GM12878 (cell line): ENCODE data around the gene CUTA. TPM values are rescaled to one million over a fixed set of nuclear protein-coding genes. Genes with fewer than 3 reads are reported as not detected.

ENCODE experiments used
- BACH1 ChIP-seq: fragments of 450-650 bp; IDR thresholded peaks from 2 replicates; pipeline ENCODE4 v1.6.1; 2017; ENCODE audit warnings: mild to moderate bottlenecking, borderline replicate concordance
- CBX3 ChIP-seq: fragments of 200-600 bp; sonication (generic); IDR thresholded peaks from 2 replicates; pipeline ENCODE4 v1.6.1; 2016; ENCODE audit warnings: low read depth, borderline replicate concordance
- CEBPZ ChIP-seq: fragments of 150-350 bp; IDR thresholded peaks from 2 replicates; pipeline ENCODE4 v1.6.1; 2016; ENCODE audit warnings: low read depth, low read length
- E4F1 ChIP-seq: fragments of 450-650 bp; IDR thresholded peaks from 2 replicates; pipeline ENCODE4 v1.6.1; 2018; ENCODE audit warnings: borderline replicate concordance, mild to moderate bottlenecking; ENCODE audit not compliant: partially characterized antibody
- IKZF2 ChIP-seq, 2 experiments: fragments of 450-650 bp; IDR thresholded peaks; 2 replicates each; pipeline ENCODE4 v1.6.1; 2017; ENCODE audit warnings: mild to moderate bottlenecking in 2 of 2, moderate library complexity in 2 of 2
- LARP7 ChIP-seq: fragments of 450-650 bp; IDR thresholded peaks from 2 replicates; pipeline ENCODE4 v1.6.1; 2017; ENCODE audit warnings: mild to moderate bottlenecking
- RAD51 ChIP-seq: fragments of 450-650 bp; IDR thresholded peaks from 2 replicates; pipeline ENCODE4 v1.6.1; 2016; ENCODE audit warnings: moderate library complexity, mild to moderate bottlenecking, inconsistent platforms
- SIX5 ChIP-seq: IDR thresholded peaks from 2 replicates; pipeline ENCODE4 v1.6.1; 2011; ENCODE audit warnings: mild to moderate bottlenecking, low read depth, low read length, moderate library complexity; ENCODE audit not compliant: severe bottlenecking
- STAT1 ChIP-seq: fragments of 450-650 bp; conservative IDR thresholded peaks from 2 replicates; pipeline ENCODE4 v1.6.1; 2014; ENCODE audit warnings: antibody characterized with exemption, mild to moderate bottlenecking
- TARDBP ChIP-seq: IDR thresholded peaks from 2 replicates; pipeline ENCODE4 v1.6.1; 2016; ENCODE audit warnings: borderline replicate concordance
- TCF3 ChIP-seq: IDR thresholded peaks from 2 replicates; pipeline ENCODE4 v1.6.1; 2012; ENCODE audit warnings: low read depth, mild to moderate bottlenecking, low read length, borderline replicate concordance; ENCODE audit not compliant: insufficient read depth
- polyA plus RNA-seq, 11 experiments: library from polyadenylated mRNA; depleted of rRNA in 4 of 11; unstranded in 6 of 11; stranded (reverse) in 5 of 11; fragments of >200 nt; fragmentation: Nextera tagmentation in 4 of 11; fragmentation: Illumina TruSeq in 1 of 11; extraction: Ambion mirVana in 4 of 11; extraction: Trizol in 1 of 11; gene quantifications; 1 replicate in 1 of 11; 2 replicates in 10 of 11; pipeline versions ENCODE4 v1.2.1 to v1.2.3, GENCODE V29; 2011 to 2016; ENCODE audit warnings: inconsistent platforms in 2 of 11, missing spikeins in 2 of 11, low read depth in 1 of 11
- total RNA-seq, 4 experiments: library from RNA; depleted of rRNA in 3 of 4; stranded (reverse); fragments of >200 nt in 3 of 4; fragmentation: Illumina TruSeq in 1 of 4; extraction: Trizol in 1 of 4; gene quantifications; 2 replicates each; pipeline versions ENCODE4 v1.2.1 to v1.2.3, GENCODE V29; 2013 to 2021
- TF ChIP-seq, protein P1 (sequence below): IDR thresholded peaks from 2 replicates; pipeline ENCODE4 v1.6.1; 2011; ENCODE audit warnings: borderline replicate concordance, low read depth, mild to moderate bottlenecking, moderate library complexity, low read length; ENCODE audit not compliant: insufficient read depth, poor library complexity, severe bottlenecking
- TF ChIP-seq, protein P2 (sequence below): fragments of 150-350 bp; IDR thresholded peaks from 2 replicates; pipeline ENCODE4 v1.6.1; 2014; ENCODE audit warnings: mild to moderate bottlenecking, low read depth, low read length
- TF ChIP-seq, protein P3 (sequence below): IDR thresholded peaks from 2 replicates; pipeline ENCODE4 v1.6.1; 2012; ENCODE audit warnings: low read depth, low read length, improper control_type of control experiment
- TF ChIP-seq, protein P4 (sequence below): fragments of 450-650 bp; formaldehyde crosslinking; IDR thresholded peaks from 2 replicates; pipeline ENCODE4 v1.4.0; 2020; ENCODE audit warnings: mild to moderate bottlenecking, moderate library complexity

The CUTA gene
- total and polyA plus RNA-seq, 10 of the 15 experiments (the other 5 are each of a cell fraction or from before 2014, with no cell fraction given), result 102 to 293 (median 189) TPM

- TF ChIP-seq CEBPZ (no peak), IKZF2 (IDR thresholded peaks at IDR 0.05) (peak in 1 of 2 experiments; percentile 14; a peak in 1 of 4 replicates), TCF3 (no peak), E4F1 (no peak), STAT1 (no peak), TARDBP (no peak), SIX5 (no peak), CBX3 (no peak), BACH1 (peak; percentile 80), RAD51 (no peak), LARP7 (no peak; the same call in 1 of the 2 replicates)
- TF ChIP-seq, protein P1, sequence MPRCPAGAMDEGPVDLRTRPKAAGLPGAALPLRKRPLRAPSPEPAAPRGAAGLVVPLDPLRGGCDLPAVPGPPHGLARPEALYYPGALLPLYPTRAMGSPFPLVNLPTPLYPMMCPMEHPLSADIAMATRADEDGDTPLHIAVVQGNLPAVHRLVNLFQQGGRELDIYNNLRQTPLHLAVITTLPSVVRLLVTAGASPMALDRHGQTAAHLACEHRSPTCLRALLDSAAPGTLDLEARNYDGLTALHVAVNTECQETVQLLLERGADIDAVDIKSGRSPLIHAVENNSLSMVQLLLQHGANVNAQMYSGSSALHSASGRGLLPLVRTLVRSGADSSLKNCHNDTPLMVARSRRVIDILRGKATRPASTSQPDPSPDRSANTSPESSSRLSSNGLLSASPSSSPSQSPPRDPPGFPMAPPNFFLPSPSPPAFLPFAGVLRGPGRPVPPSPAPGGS, result peak; percentile 73
- TF ChIP-seq, protein P2, sequence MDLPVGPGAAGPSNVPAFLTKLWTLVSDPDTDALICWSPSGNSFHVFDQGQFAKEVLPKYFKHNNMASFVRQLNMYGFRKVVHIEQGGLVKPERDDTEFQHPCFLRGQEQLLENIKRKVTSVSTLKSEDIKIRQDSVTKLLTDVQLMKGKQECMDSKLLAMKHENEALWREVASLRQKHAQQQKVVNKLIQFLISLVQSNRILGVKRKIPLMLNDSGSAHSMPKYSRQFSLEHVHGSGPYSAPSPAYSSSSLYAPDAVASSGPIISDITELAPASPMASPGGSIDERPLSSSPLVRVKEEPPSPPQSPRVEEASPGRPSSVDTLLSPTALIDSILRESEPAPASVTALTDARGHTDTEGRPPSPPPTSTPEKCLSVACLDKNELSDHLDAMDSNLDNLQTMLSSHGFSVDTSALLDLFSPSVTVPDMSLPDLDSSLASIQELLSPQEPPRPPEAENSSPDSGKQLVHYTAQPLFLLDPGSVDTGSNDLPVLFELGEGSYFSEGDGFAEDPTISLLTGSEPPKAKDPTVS, result no peak
- TF ChIP-seq, protein P3, sequence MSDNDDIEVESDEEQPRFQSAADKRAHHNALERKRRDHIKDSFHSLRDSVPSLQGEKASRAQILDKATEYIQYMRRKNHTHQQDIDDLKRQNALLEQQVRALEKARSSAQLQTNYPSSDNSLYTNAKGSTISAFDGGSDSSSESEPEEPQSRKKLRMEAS, result peak; percentile 80
- TF ChIP-seq, protein P4, sequence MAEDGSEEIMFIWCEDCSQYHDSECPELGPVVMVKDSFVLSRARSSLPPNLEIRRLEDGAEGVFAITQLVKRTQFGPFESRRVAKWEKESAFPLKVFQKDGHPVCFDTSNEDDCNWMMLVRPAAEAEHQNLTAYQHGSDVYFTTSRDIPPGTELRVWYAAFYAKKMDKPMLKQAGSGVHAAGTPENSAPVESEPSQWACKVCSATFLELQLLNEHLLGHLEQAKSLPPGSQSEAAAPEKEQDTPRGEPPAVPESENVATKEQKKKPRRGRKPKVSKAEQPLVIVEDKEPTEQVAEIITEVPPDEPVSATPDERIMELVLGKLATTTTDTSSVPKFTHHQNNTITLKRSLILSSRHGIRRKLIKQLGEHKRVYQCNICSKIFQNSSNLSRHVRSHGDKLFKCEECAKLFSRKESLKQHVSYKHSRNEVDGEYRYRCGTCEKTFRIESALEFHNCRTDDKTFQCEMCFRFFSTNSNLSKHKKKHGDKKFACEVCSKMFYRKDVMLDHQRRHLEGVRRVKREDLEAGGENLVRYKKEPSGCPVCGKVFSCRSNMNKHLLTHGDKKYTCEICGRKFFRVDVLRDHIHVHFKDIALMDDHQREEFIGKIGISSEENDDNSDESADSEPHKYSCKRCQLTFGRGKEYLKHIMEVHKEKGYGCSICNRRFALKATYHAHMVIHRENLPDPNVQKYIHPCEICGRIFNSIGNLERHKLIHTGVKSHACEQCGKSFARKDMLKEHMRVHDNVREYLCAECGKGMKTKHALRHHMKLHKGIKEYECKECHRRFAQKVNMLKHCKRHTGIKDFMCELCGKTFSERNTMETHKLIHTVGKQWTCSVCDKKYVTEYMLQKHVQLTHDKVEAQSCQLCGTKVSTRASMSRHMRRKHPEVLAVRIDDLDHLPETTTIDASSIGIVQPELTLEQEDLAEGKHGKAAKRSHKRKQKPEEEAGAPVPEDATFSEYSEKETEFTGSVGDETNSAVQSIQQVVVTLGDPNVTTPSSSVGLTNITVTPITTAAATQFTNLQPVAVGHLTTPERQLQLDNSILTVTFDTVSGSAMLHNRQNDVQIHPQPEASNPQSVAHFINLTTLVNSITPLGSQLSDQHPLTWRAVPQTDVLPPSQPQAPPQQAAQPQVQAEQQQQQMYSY, result no peak
Observed at GRCh38 chr6:33410050-33410710, 7.7 kb downstream of the CUTA start (continued).
